SK-N-SH treated with all-trans-retinoic acid at 6 μM for 48 hours (cell line): ENCODE results near the gene CD79A.

Experiments
- ARNTL ChIP-seq: fragments of 450-650 bp; formaldehyde crosslinking; IDR thresholded peaks from 2 replicates; pipeline ENCODE4 v1.5.0; 2020; ENCODE audit warnings: low read depth, mild to moderate bottlenecking, moderate library complexity, borderline replicate concordance
- CREB5 ChIP-seq: fragments of 250-450 bp; sonication (Bioruptor Pico); IDR thresholded peaks from 2 replicates; pipeline ENCODE4 v1.5.1; 2020; ENCODE audit warnings: low read depth, mild to moderate bottlenecking, moderate library complexity
- GLIS3 ChIP-seq: fragments of 250-450 bp; sonication (Bioruptor Pico); IDR thresholded peaks from 2 replicates; pipeline ENCODE4 v1.5.0; 2020; ENCODE audit warnings: mild to moderate bottlenecking, moderate library complexity
- PATZ1 ChIP-seq: fragments of 250-450 bp; sonication (Bioruptor Pico); IDR thresholded peaks from 2 replicates; pipeline ENCODE4 v1.8.0; 2020; ENCODE audit warnings: mild to moderate bottlenecking, moderate library complexity, borderline replicate concordance
- TSHZ2 ChIP-seq: fragments of 250-450 bp; sonication (Bioruptor Pico); IDR thresholded peaks from 2 replicates; pipeline ENCODE4 v1.5.0; 2020; ENCODE audit warnings: mild to moderate bottlenecking, moderate library complexity
- ZFP30 ChIP-seq: fragments of 450-650 bp; formaldehyde crosslinking; IDR thresholded peaks from 2 replicates; pipeline ENCODE4 v1.5.0; 2022; ENCODE audit warnings: mild to moderate bottlenecking, moderate library complexity
- ZNF565 ChIP-seq: fragments of 450-650 bp; formaldehyde crosslinking; conservative IDR thresholded peaks from 2 replicates; pipeline ENCODE4 v1.5.0; 2020; ENCODE audit warnings: low read depth, mild to moderate bottlenecking, moderate library complexity
- ZNF70 ChIP-seq: fragments of 450-650 bp; formaldehyde crosslinking; IDR thresholded peaks from 2 replicates; pipeline ENCODE4 v1.5.0; 2020; ENCODE audit warnings: mild to moderate bottlenecking, moderate library complexity

- TF ChIP-seq ZFP30 (CRISPR knock-in tag), result no peak
- TF ChIP-seq ZNF565 (CRISPR knock-in tag), result no peak
- TF ChIP-seq GLIS3 (CRISPR knock-in tag), result no peak
- TF ChIP-seq ARNTL (CRISPR knock-in tag), result no peak
- no peak for TF ChIP-seq CREB5
- no peak for TF ChIP-seq ZNF70
- TF ChIP-seq PATZ1 (CRISPR knock-in tag), result no peak
- no peak for TF ChIP-seq TSHZ2 (CRISPR knock-in tag)
These were observed 26.7 kb upstream of the CD79A start for GRCh38 chr19:41850381-41850780.
